B cell (primary cell): ENCODE results near the gene NTN4. TPM values are rescaled to one million over a fixed set of nuclear protein-coding genes. Genes with fewer than 3 reads are reported as not detected.

ENCODE experiments used
- ATAC-seq: fragments of 200-7000 bp; cut with Tn5 transposase; one replicate; pipeline ENCODE4 v1.10.0; 2021; ENCODE audit warnings: low read depth, mild to moderate bottlenecking, moderate number of reproducible peaks, moderate library complexity
- CTCF ChIA-PET: fragments of 350-600 bp; sonication (Branson Sonifier 250); formaldehyde crosslinking; loops from one replicate; lab custom pipeline; 2021; ENCODE audit warnings: antibody characterized with exemption, inconsistent platforms; lab: Charles Lee
- POLR2A ChIA-PET: fragments of 350-600 bp; sonication (Branson Sonifier 250); formaldehyde crosslinking; loops from one replicate; lab custom pipeline; 2021; ENCODE audit warnings: antibody characterized with exemption; lab: Charles Lee
- DNase-seq: peaks from one replicate; pipeline ENCODE4 v3.0.0; 2013
- H2AFZ ChIP-seq: 2 replicates; pipeline ENCODE4 v1.6.1; 2012; ENCODE audit warnings: mild to moderate bottlenecking, low read depth, low read length; ENCODE audit not compliant: insufficient read depth, poor library complexity, severe bottlenecking
- H3K27ac ChIP-seq, 2 donors: 1 replicate in 1 of 2; 2 replicates in 1 of 2; pipeline ENCODE4 v1.5.1; 2012 to 2013; ENCODE audit warnings: low read length in 2 of 2, mild to moderate bottlenecking in 2 of 2, moderate library complexity in 1 of 2
- H3K27me3 ChIP-seq, 4 experiments: fragments of 200-600 bp in 1 of 4; sonication (generic) in 1 of 4; replicated peaks in 1 of 4; 1 replicate in 2 of 4; 2 replicates in 2 of 4; pipeline versions ENCODE4 v1.6.1 to v1.7.0; 2013 to 2016; ENCODE audit warnings: low read length in 3 of 4, mild to moderate bottlenecking in 2 of 4, mixed read lengths in 1 of 4, moderate library complexity in 1 of 4; ENCODE audit not compliant: insufficient read depth in 4 of 4, control insufficient read depth in 3 of 4; ENCODE audit errors: control extremely low read depth in 1 of 4
- H3K36me3 ChIP-seq, 2 experiments: replicated peaks in 1 of 2; 1 replicate in 1 of 2; 2 replicates in 1 of 2; pipeline versions ENCODE4 v1.6.1 to v1.7.1; 2013; ENCODE audit warnings: low read length in 1 of 2; ENCODE audit not compliant: insufficient read depth in 2 of 2, control insufficient read depth in 1 of 2; ENCODE audit errors: control extremely low read depth in 1 of 2, extremely low read depth in 1 of 2
- H3K4me1 ChIP-seq, 2 donors: fragments of 200-600 bp in 1 of 2; sonication (generic) in 1 of 2; 1 replicate in 1 of 2; 2 replicates in 1 of 2; pipeline versions ENCODE4 v1.5.1 to v1.6.1; 2013 to 2017; ENCODE audit warnings: low read length in 2 of 2; ENCODE audit not compliant: control insufficient read depth in 2 of 2, insufficient read depth in 2 of 2
- H3K4me2 ChIP-seq: replicated peaks from 2 replicates; pipeline ENCODE3; 2012; ENCODE audit warnings: mild to moderate bottlenecking, low read depth, low read length; ENCODE audit not compliant: poor library complexity, severe bottlenecking
- H3K4me3 ChIP-seq, 5 experiments: fragments of 200-600 bp in 1 of 5; sonication (generic) in 1 of 5; 1 replicate in 3 of 5; 2 replicates in 2 of 5; pipeline versions ENCODE4 v1.5.1 to v1.7.0; 2011 to 2016; ENCODE audit warnings: low read length in 4 of 5, mild to moderate bottlenecking in 4 of 5, low read depth in 2 of 5, control low read depth in 1 of 5, moderate library complexity in 1 of 5; ENCODE audit not compliant: insufficient read depth in 1 of 5; ENCODE audit errors: control extremely low read depth in 1 of 5, extremely low read depth in 1 of 5
- H3K79me2 ChIP-seq: fragments of 200-600 bp; sonication (generic); one replicate; pipeline ENCODE4 v1.6.0; 2016; ENCODE audit warnings: low read length; ENCODE audit not compliant: control insufficient read depth, insufficient read depth
- H3K9ac ChIP-seq: fragments of 200-600 bp; sonication (generic); 2 replicates; pipeline ENCODE4 v1.6.1; 2017; ENCODE audit warnings: mild to moderate bottlenecking, low read length, moderate library complexity
- H3K9me3 ChIP-seq, 3 donors: one replicate each; pipeline versions ENCODE4 v1.6.1 to v1.7.1; 2013; ENCODE audit warnings: low read length in 2 of 3; ENCODE audit not compliant: control insufficient read depth in 2 of 3, insufficient read depth in 1 of 3; ENCODE audit errors: control extremely low read depth in 1 of 3
- H4K20me1 ChIP-seq: 2 replicates; pipeline ENCODE4 v1.6.0; 2012; ENCODE audit warnings: mild to moderate bottlenecking, low read length; ENCODE audit not compliant: insufficient read depth, control insufficient read depth, poor library complexity, severe bottlenecking
- H3K27ac Mint-ChIP-seq: one replicate; pipeline ENCODE4 v1.8.0; 2021; ENCODE audit warnings: mixed read lengths
- H3K27me3 Mint-ChIP-seq: one replicate; pipeline ENCODE4 v1.8.0; 2021; ENCODE audit warnings: mixed read lengths
- H3K4me1 Mint-ChIP-seq: one replicate; pipeline ENCODE4 v1.8.0; 2021; ENCODE audit warnings: mixed read lengths
- H3K4me3 Mint-ChIP-seq: one replicate; pipeline ENCODE4 v1.8.0; 2021; ENCODE audit warnings: mixed read lengths
- H3K9me3 Mint-ChIP-seq: one replicate; pipeline ENCODE4 v1.8.0; 2022; ENCODE audit warnings: mixed read lengths; ENCODE audit not compliant: insufficient read depth
- EZH2 ChIP-seq: IDR thresholded peaks from 2 replicates; pipeline ENCODE4 v1.6.1; 2012; ENCODE audit warnings: borderline replicate concordance, low read depth, mild to moderate bottlenecking, moderate library complexity, low read length; ENCODE audit not compliant: insufficient read depth, poor library complexity, severe bottlenecking
- WGBS: methylation state at CpG from one replicate; pipeline ENCODE4 v1.1.5; 2013; ENCODE audit warnings: missing lambda C conversion rate; ENCODE audit not compliant: insufficient coverage; 5-methylcytosine and 5-hydroxymethylcytosine counted together
- intact Hi-C: fragments of 100-400 bp; cut with micrococcal nuclease; formaldehyde crosslinking; loops from one replicate; pipeline ENCODE4 v1.10.0; 2022
- polyA plus RNA-seq: library from polyadenylated mRNA; depleted of rRNA; stranded (reverse); fragments of >200 nt; gene quantifications from 2 replicates; pipeline ENCODE4 v1.2.3, GENCODE V29; 2012
- total RNA-seq, 2 donors: library from RNA; stranded (reverse); fragments of 120-200 nt in 1 of 2; gene quantifications; 1 replicate in 1 of 2; 2 replicates in 1 of 2; pipeline versions ENCODE4 v1.2.3 to v1.2.4, GENCODE V29; 2013 to 2022
- TF ChIP-seq, protein P1 (sequence below): fragments of 200-600 bp; IDR thresholded peaks from one replicate; pipeline ENCODE4 v1.8.0; 2022; ENCODE audit warnings: antibody characterized with exemption, mild to moderate bottlenecking

The NTN4 gene
- total and polyA plus RNA-seq, 2 donors (not counting 1 experiment from before 2014, with no cell fraction given): not detected

DNA sequence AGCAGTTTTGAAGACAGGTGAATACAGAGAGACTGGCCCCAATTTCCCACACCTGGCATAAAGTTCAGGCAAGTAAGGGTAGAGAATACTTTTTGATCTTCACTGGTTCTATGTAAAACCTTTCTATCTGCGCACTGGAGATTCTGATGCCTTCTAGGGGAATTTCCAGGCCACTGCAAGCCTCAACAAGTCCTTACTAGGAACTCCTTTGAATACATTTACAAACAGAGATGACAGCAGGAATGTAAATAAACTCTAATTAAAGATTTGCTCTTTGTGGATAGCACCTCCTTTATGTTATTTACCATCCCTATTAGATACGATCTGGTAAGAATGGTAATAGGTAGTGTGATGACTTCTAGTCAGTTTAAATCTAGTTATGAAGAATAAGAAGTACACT lies 69.2 kb downstream of the NTN4 start:
- WGBS: no CpG with 5 or more reads among the region's 2 CpGs
- peaks cover 5% of the 10 kb centered on the region for H3K4me1 Mint-ChIP-seq
- Histone ChIP-seq H3K79me2 (no peaks in the 10 kb centered on the region), H3K4me2 (no peak overlapping the region), H3K27me3 (peaks cover 0 to 9% (median 0%) of the 10 kb centered on the region in 4 experiments), H4K20me1 (no peaks in the 10 kb centered on the region), H3K27ac (no peak overlapping the region), H3K4me3 (no peak overlapping the region), H2AFZ (no peak overlapping the region), H3K9me3 (peaks cover under 1 to 4% (median 3%) of the 10 kb centered on the region in 3 donors), H3K36me3 (no peaks in the 10 kb centered on the region), H3K4me1 (no peaks in the 10 kb centered on the region), H3K9ac (no peak overlapping the region)
- H3K27me3 Mint-ChIP-seq: peaks cover 3% of the 10 kb centered on the region
- no peak for DNase-seq
- ChIA-PET CTCF (no interaction called here), POLR2A (no interaction called here)
- ATAC-seq: no peak
- TF ChIP-seq, protein P1, sequence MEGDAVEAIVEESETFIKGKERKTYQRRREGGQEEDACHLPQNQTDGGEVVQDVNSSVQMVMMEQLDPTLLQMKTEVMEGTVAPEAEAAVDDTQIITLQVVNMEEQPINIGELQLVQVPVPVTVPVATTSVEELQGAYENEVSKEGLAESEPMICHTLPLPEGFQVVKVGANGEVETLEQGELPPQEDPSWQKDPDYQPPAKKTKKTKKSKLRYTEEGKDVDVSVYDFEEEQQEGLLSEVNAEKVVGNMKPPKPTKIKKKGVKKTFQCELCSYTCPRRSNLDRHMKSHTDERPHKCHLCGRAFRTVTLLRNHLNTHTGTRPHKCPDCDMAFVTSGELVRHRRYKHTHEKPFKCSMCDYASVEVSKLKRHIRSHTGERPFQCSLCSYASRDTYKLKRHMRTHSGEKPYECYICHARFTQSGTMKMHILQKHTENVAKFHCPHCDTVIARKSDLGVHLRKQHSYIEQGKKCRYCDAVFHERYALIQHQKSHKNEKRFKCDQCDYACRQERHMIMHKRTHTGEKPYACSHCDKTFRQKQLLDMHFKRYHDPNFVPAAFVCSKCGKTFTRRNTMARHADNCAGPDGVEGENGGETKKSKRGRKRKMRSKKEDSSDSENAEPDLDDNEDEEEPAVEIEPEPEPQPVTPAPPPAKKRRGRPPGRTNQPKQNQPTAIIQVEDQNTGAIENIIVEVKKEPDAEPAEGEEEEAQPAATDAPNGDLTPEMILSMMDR: no peak
- TF ChIP-seq EZH2: no peak
- intact Hi-C loops: no loop called here
- peaks cover 2% of the 10 kb centered on the region for H3K9me3 Mint-ChIP-seq
- no peak overlapping the region for H3K4me3 Mint-ChIP-seq
- no peak overlapping the region for H3K27ac Mint-ChIP-seq

DNA sequence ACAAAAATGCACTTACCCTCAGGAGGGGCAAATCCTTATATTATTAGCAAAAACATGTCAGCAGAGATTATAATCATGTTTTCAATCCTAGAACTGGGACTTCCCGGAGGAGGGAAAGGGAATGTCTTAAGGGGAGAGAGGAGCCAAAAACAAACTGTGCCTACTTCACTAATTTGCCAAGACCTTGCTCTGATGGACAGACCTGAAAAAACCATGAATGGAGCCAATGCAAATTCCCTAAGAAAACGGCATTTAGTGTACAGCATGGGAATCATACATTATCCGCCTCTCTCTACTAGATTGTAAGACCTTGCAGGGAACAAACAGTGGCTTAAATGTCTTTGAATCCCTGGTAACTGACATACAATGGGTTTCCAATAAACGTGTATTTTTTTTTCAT lies 70.4 kb downstream of the NTN4 start:
- TF ChIP-seq, protein P1: no peak
- no peak for TF ChIP-seq EZH2
- ChIA-PET CTCF (interaction anchor here (0.6 to 0.8 kb wide), 2 partner anchors 25 to 29 kb away, joined by 3 to 4 read pairs; no protein-coding TSS in a partner anchor), POLR2A (no interaction called here)
- Histone ChIP-seq H4K20me1 (no peaks in the 10 kb centered on the region), H3K4me3 (no peak overlapping the region), H2AFZ (no peak overlapping the region), H3K79me2 (no peaks in the 10 kb centered on the region), H3K9me3 (no peaks in the 10 kb centered on the region), H3K36me3 (no peaks in the 10 kb centered on the region), H3K9ac (no peak overlapping the region), H3K27me3 (peaks cover 0 to 9% (median 0%) of the 10 kb centered on the region in 4 experiments), H3K4me2 (no peak overlapping the region), H3K4me1 (no peaks in the 10 kb centered on the region), H3K27ac (no peak overlapping the region)
- H3K27ac Mint-ChIP-seq: no peak overlapping the region
- H3K9me3 Mint-ChIP-seq: no peaks in the 10 kb centered on the region
- ATAC-seq (no peak), DNase-seq (no peak)
- WGBS: 90% methylated on average over 2 of the region's 4 CpGs
- intact Hi-C loops: no loop called here
- H3K27me3 Mint-ChIP-seq: peaks cover 6% of the 10 kb centered on the region
- H3K4me3 Mint-ChIP-seq: no peak overlapping the region
- H3K4me1 Mint-ChIP-seq: peaks cover 5% of the 10 kb centered on the region
